Suppressor macrophage treated with lipopolysaccharide for 1 hour (primary cell): ENCODE measurements around the gene TES.
"Not testable (repeated sequence)": the region's sequence is repeated elsewhere in the genome, so short reads cannot be mapped to it uniquely, and the experiment has no call there.

ENCODE experiments used
- DNase-seq, 3 donors: peaks; one replicate each; pipeline ENCODE4 v3.0.0-alpha.2; 2020 to 2022

TES gene

DNA sequence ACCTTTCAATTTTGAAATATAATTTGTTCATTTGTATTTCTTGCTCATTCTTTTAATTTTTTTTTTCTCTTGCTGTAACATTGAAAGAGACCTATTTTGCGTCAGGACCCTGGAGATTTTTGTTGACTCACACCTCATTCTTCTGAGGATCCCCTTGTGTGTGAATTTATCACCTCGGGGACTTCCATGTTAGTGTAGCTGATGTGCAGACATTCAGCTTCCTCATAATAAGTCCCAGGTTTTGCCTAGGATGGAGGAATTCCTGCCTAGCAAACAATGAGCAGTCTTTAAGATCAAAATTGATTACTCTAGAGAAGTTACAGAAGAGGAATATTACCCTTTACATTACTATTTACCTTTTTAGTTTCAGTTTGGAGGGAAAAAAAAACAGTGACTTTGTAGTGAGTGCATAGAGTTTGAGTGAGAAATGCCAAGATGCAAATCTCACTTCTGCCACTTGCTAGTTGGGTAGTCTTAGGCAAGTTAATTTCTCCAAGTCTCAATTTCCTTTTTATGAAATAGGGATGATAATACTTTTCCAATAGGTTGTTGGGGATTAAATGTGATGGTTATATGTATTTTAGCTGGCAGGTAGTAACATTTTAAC is 14.3 kb downstream of the TES start:
- DNase-seq: peak; percentile 30 to 44 (median 40)

DNA sequence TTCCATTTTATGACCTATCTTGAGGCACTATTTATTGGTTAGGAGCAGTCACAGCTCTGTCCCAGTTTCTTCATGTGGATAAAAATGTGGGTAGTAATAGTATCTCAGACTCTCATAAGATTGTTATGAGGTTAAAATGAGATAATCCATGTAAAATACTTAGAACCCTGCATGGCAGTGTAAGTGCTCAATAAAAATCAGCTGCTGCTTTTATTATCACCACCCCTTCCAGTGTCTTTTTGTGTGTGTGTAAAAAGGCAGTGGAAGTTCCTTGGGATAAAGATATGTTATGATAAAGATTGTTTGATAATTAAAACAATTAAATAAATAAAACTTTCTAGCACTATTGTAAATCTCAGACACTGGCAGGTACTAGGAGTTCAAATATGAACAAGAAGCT is 15.5 kb downstream of the TES start:
- DNase-seq: no peak

GRCh38 chr7:116226664-116227063 is 16.3 kb downstream of the TES start:
- peak in 1 of 3 donors; percentile 30 for DNase-seq

DNA sequence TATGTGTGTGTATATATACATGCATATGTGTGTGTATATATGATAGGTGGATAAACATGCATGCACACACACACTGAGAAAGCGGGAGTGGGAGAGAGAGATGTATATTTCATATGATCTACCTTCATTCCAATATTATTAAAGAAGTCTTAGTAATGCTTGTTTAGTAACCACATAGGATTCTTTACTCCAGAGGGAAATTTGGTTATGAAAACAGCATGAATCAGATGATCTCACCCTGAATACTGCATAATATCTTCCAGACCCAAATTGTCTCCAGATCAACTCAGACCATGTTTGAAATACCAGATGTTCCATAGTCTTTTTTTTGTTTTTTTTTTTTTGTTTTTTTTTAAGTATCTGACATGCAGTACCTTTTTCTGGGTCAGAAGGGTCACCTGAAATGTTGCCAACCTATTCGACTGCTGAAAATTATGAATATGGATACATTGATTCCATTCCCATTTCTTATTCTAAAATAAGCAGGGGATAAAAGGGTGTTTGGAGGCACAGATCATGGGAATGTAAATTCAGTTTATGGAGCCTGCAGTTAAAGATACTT is 17.4 kb downstream of the TES start:
- DNase-seq: peak in 1 of 3 donors; percentile 38

DNA sequence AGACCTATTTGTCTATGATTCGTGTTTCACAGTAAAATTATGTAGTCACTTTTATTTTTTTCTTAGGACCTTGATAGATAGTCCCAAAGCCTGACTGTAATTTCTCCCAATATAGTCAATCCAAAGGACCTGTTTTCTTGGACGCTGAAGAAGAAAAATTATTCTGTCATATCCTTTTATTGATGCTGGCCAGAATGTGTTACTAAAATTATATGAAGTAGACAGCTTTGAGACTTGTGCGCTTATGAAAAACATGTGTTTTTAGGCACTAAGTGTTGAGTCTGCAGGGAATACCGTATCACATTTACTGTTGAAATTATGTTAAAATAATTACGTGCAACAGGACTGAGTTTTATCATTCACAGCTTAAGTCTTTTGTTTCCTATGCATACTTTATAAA is 17.9 kb downstream of the TES start:
- DNase-seq: no peak

DNA sequence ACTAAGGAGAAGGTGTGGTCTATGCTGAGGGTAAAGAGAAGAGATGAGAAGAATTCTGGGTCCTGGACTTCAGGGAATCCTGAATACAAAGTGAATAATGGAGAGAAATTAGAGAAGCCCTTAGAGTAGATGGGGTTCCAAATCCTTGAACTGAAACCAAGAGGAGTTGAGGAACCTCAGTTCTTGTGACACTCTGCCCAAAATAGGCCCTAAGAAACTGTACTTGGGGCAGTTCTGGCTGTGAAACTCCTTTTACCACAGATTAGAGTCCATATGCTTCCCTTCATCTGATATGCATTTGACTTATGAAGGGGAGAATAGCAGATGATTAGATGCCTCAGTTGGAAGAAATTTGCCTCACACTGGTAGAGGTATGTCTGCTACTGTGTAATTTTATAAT is 19.0 kb downstream of the TES start:
- DNase-seq: peak in 1 of 3 donors; percentile 31

GRCh38 chr7:116230191-116231005 is 20.1 kb downstream of the TES start:
- no peak for DNase-seq

DNA sequence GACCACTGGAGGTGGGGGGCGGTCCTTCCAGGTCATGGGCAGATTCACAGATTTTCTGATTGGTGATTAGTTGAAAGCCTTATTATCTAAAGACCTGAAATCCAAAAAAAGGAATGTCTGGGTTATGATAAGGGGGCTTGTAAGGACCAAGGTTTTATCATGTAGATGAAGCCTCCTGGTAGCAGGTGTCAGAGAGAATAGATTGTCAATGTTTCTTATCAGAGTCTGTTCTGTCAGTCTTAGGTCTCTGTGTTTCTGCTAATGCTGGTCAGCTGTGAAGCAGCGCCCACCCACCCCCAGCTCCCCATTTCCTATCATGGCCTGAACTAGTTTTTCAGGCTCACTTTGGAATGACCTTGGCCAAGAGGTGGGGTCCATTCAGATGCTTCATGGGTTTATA is 21.2 kb downstream of the TES start:
- no peak for DNase-seq

DNA sequence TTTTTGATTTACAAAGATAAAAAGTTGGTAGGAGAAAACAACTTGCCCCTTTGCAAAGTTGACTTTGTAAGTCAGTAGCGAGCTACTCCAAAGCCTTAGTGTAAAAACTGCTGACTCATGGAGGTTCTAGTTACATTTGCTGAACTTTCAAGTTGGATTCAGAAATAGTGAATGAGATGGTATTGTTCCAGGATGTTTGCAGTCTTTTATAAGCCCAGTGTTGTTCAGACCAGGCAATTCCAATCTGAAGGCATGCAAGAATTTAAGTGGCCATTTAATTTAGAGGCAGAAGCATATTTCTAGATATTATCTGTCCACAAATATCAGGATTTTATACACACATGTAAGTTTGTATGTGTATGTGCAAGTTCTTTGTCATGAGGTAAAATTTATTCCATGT is 21.6 kb downstream of the TES start:
- DNase-seq: no peak

GRCh38 chr7:116232350-116232749 is 22.0 kb downstream of the TES start:
- DNase-seq: peak in 1 of 3 donors; percentile 49

DNA sequence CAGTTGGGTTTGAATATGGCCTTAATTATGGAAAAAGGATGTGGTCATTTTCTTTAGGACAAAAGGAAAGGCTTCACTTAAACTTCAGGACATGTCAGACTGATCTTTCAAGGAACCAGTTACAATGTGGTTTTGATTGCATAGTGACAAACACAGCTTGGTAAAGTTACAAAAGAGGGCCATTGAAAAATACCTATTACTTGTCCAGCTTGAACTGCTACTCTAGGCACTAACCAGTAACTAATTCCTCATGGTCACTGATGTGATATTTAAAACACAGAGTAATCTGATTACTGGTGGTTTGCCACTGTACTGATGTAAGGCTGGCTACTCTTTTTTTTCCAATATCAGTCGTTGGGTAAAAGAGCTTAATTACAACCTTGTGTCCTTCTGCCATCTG is 22.6 kb downstream of the TES start:
- no peak for DNase-seq

DNA sequence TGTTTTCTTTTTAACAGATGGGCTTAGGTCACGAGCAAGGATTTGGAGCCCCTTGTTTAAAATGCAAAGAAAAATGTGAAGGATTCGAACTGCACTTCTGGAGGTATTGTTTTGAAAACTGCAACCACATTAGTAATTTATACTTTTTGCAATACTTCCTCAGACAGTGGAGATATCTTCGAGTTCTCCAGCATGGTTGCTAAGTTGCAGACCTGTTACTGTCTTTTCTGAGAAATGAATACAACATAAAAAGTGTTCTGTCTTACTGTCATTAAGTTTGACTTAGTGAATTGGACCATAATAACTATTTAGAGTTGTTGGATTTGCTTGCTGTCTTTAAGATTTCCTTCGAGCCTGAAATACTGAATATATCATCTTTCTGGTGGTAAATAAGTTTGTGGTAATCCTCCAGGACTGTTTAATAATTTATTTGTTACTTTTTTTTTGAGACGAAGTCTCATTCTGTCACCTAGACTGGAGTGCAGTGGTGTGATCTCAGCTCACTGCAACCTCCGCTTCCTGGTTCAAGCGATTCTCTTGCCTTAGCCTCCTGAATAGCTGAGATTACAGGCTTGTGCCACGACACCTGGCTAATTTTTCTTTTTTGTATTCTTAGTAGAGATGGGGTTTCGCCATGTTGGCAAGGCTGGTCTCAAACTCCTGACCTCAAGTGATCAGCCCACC is 24.3 kb downstream of the TES start:
- no peak for DNase-seq

DNA sequence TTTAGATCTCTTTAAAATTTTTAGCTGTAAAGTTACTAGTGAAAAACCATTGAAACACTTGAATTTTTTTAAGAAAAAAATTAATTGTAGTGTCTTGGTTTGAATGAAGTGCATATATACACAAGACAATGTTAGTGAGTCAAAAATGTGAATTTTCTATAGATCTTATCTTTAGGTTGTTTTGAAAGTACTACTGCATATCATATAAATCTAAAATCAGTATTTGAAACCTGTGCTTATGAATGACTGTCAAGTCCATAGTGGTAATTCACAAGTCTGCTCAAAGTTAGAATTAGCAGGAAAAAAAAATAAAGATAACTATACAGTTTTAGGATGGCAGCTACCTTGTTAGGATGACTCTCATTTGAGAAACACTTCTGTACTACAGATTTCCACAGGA is 25.0 kb downstream of the TES start:
- DNase-seq: no peak

DNA sequence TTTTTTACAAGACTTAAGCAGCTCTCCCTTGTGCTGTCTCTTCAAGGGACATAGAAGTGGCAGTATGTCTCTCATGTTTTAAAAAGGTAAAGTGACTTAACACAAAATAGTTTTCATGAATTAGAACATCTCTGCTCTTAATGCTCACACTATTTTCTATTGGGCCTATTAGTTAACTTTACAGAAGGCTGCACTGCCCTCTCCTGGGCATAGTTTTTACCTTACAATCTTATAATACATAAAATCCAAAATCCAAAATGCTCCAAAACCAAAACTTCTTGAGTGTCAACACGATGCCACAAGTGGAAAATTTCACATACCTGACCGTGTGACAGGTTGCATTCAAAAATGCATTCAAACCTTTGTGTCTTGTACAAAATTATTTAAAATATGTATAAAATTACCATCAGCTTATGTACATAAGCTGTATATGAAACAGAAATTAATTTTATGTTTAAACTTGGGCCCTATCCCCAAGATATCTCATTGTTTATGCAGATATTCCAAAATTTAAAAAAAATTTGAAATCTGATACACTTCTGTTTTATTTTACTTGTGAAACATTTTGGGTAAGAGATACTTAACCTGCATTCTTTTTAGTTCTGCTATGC is 25.8 kb downstream of the TES start:
- DNase-seq: peak; percentile 78 to 82 (median 79)

DNA sequence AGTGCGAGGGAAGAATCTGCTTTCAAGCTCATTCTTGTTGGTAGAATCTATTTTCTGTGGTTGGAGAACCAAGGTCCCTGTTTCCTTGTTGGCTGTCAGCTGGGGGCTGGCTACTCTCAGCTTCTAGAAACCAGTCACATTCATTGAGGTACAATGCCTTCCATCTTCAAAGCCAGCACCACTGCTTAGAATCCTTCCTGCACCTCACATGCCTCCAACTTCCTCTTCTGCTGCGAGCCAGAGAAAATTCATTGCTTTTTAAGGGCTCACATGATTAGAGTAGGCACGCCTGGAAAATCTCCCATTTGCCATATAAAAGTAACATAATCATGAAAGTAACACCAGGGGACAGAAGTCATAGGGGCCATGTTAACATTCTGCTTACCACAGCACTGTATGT is 28.7 kb downstream of the TES start:
- DNase-seq: peak in 2 of 3 donors; percentile 43 to 46

DNA sequence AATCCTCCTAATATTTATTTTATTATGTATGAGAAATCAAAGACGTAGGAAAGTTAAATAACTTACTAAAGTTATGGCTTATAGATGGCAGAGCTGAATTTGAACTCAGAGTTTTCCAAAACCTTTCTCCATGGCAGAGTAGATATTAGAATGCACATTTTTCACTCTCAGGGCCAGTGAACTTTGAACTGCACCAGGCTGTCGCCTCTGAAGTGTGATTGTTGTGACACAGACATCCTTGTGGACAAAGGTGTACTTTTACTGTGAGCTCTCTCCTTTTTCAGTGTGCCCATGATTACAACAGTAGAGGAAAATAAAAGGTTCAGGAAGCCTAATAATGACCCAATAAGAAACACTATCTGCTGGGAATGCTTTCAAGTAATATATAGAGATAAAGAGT is 29.1 kb downstream of the TES start:
- no peak for DNase-seq

DNA sequence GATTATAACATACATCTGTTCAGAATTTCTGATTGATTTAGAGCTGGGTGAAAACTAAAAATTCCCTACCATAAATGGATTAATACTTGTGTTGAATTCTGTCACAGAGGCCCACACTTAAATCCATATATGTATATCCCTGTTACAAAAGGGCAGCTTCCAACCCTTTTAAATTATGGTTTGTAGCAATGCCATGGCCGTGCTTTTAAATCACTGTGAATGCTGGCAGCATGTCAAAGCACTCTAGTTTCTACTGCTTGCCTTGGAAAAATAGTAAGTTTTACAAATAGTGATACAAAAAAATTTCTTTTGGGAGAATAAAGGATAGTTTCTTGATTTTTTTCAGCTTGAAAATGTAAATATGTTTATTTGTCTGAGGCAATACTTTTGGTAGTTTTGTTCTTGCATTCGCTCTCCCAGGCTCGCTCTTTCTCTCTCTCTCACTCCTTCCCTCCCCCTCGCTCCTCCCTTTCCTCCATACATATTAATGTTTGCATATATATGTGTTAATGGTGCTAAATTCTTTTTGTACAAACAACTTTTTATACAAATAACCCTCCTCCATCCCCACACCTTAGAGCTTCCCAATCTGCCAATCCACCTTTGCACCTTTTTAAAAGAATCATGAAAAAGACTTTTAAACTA is 29.8 kb downstream of the TES start:
- DNase-seq: no peak

- no peak for DNase-seq
These were observed 31.0 kb downstream of the TES start for GRCh38 chr7:116241291-116241690.

GRCh38 chr7:116242178-116242577 is 31.8 kb downstream of the TES start:
- no peak for DNase-seq

DNA sequence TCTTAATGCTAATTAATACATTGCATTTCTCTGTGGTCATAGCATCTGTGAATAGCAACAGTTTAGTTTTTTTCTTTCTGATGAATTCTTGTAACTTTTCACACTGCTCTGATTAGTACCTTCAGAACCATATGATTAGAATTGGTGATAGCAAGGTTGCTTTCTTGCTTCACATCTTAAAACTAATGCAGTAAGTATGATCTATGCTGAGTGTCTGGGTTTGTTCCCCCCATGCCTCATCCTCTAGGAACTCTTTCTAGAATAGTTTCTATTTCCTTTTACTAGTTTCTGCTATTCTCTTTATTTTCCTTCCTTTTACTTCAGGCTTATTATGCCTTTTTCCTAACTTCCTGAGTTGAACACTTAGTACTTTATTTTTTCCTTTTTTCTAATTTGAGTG is 32.4 kb downstream of the TES start:
- DNase-seq: peak in 1 of 3 donors; percentile 40

- DNase-seq: not testable (repeated sequence)
These were observed 34.5 kb downstream of the TES start for GRCh38 chr7:116244803-116245202.

GRCh38 chr7:116246357-116246756 is 36.0 kb downstream of the TES start:
- no peak for DNase-seq
